BE2C (cell line): ENCODE data around the gene NFATC1.
"Not testable (repeated sequence)": the region's sequence is repeated elsewhere in the genome, so short reads cannot be mapped to it uniquely, and the experiment has no call there.

ENCODE experiments used
- DNase-seq: peaks from one replicate; pipeline ENCODE4 v3.0.0-alpha.2; 2020
- H3K27me3 ChIP-seq: fragments of 250-450 bp; sonication (Bioruptor Pico); 2 replicates; pipeline ENCODE4 v1.5.1; 2020; ENCODE audit warnings: mild to moderate bottlenecking
- H3K36me3 ChIP-seq: fragments of 250-450 bp; sonication (Bioruptor Pico); 2 replicates; pipeline ENCODE4 v1.5.1; 2020; ENCODE audit warnings: mild to moderate bottlenecking
- H3K4me1 ChIP-seq: fragments of 250-450 bp; sonication (Bioruptor Pico); 2 replicates; pipeline ENCODE4 v1.5.1; 2020
- H3K4me3 ChIP-seq: 2 replicates; pipeline ENCODE4 v1.5.1; 2011; ENCODE audit warnings: low read depth, low read length
- H3K9me3 ChIP-seq: fragments of 250-450 bp; sonication (Bioruptor Pico); 2 replicates; pipeline ENCODE4 v1.5.1; 2020
- CTCF ChIP-seq: IDR thresholded peaks from 2 replicates; pipeline ENCODE4 v1.5.1; 2012; ENCODE audit warnings: mild to moderate bottlenecking, low read depth, low read length

NFATC1 gene

GRCh38 chr18:79504034-79504433 is 108.3 kb downstream of the NFATC1 start:
- Histone ChIP-seq H3K36me3 (no peaks in the 10 kb centered on the region), H3K27me3 (no peaks in the 10 kb centered on the region), H3K9me3 (no peaks in the 10 kb centered on the region), H3K4me3 (no peak overlapping the region), H3K4me1 (no peaks in the 10 kb centered on the region)
- TF ChIP-seq CTCF, result no peak
- no peak for DNase-seq

- H3K9me3 ChIP-seq, H3K4me3 ChIP-seq, H3K36me3 ChIP-seq, DNase-seq, H3K27me3 ChIP-seq, H3K4me1 ChIP-seq: not testable (repeated sequence)
Measured at GRCh38 chr18:79504495-79504894, 108.8 kb downstream of the NFATC1 start.

- H3K9me3 ChIP-seq, H3K36me3 ChIP-seq, H3K4me1 ChIP-seq, H3K27me3 ChIP-seq, H3K4me3 ChIP-seq, DNase-seq: not testable (repeated sequence)
Measured at GRCh38 chr18:79505465-79505864, 109.7 kb downstream of the NFATC1 start.

- TF ChIP-seq CTCF, result no peak
- Histone ChIP-seq H3K4me1 (no peaks in the 10 kb centered on the region), H3K27me3 (no peaks in the 10 kb centered on the region), H3K36me3 (no peaks in the 10 kb centered on the region), H3K9me3 (no peaks in the 10 kb centered on the region), H3K4me3 (no peak overlapping the region)
- no peak for DNase-seq
Measured at GRCh38 chr18:79506191-79507075, 110.7 kb downstream of the NFATC1 start.

- peak; percentile 32 for DNase-seq
- Histone ChIP-seq H3K9me3 (no peaks in the 10 kb centered on the region), H3K4me3 (no peak overlapping the region), H3K4me1 (no peaks in the 10 kb centered on the region), H3K36me3 (no peaks in the 10 kb centered on the region), H3K27me3 (no peaks in the 10 kb centered on the region)
- TF ChIP-seq CTCF, result no peak
Measured at GRCh38 chr18:79507076-79507545, 111.4 kb downstream of the NFATC1 start.

- no peaks in the 10 kb centered on the region for H3K27me3 ChIP-seq
- H3K9me3 ChIP-seq, result no peaks in the 10 kb centered on the region
- TF ChIP-seq CTCF, result no peak
- no peak for DNase-seq
- no peak overlapping the region for H3K4me3 ChIP-seq
- H3K4me1 ChIP-seq, result no peaks in the 10 kb centered on the region
- H3K36me3 ChIP-seq, result no peaks in the 10 kb centered on the region
Measured at GRCh38 chr18:79507546-79508480, 112.1 kb downstream of the NFATC1 start.
